ENCODE results near the gene CTNNA2.
"Not testable (repeated sequence)": the region's sequence is repeated elsewhere in the genome, so short reads cannot be mapped to it uniquely, and the experiment has no call there.

Gene CTNNA2

GRCh38 chr2:80153768-80154167 is 640.9 kb downstream of the CTNNA2 start:
- DNase-seq: no peak

GRCh38 chr2:80154231-80154915 is 641.5 kb downstream of the CTNNA2 start:
- no peak for DNase-seq

- no peak for DNase-seq
Observed at GRCh38 chr2:80164375-80164774, 651.5 kb downstream of the CTNNA2 start.

GRCh38 chr2:80166483-80167171 is 653.8 kb downstream of the CTNNA2 start:
- no peak for DNase-seq

GRCh38 chr2:80167284-80167808 is 654.5 kb downstream of the CTNNA2 start:
- no peak for DNase-seq

- DNase-seq: no peak
Observed at GRCh38 chr2:80168037-80168436, 655.2 kb downstream of the CTNNA2 start.

GRCh38 chr2:80168801-80169200 is 656.0 kb downstream of the CTNNA2 start:
- no peak for DNase-seq

GRCh38 chr2:80169811-80170594 is 657.2 kb downstream of the CTNNA2 start:
- no peak for DNase-seq

- no peak for DNase-seq
Observed at GRCh38 chr2:80185091-80185490, 672.2 kb downstream of the CTNNA2 start.

GRCh38 chr2:80186262-80186661 is 673.4 kb downstream of the CTNNA2 start:
- DNase-seq: no peak

GRCh38 chr2:80187156-80187555 is 674.3 kb downstream of the CTNNA2 start:
- DNase-seq: no peak

- no peak for DNase-seq
Observed at GRCh38 chr2:80190166-80190565, 677.3 kb downstream of the CTNNA2 start.

GRCh38 chr2:80193566-80193965 is 680.7 kb downstream of the CTNNA2 start:
- DNase-seq: no peak

GRCh38 chr2:80195034-80195433 is 682.2 kb downstream of the CTNNA2 start:
- no peak for DNase-seq

GRCh38 chr2:80198042-80198441 is 685.2 kb downstream of the CTNNA2 start:
- DNase-seq: no peak

GRCh38 chr2:80199504-80199903 is 686.7 kb downstream of the CTNNA2 start:
- DNase-seq: no peak

- not testable (repeated sequence) for DNase-seq
Observed at GRCh38 chr2:80203929-80204328, 691.1 kb downstream of the CTNNA2 start.

GRCh38 chr2:80205498-80205897 is 692.6 kb downstream of the CTNNA2 start:
- no peak for DNase-seq

GRCh38 chr2:80209458-80209857 is 696.6 kb downstream of the CTNNA2 start:
- no peak for DNase-seq

GRCh38 chr2:80217446-80217845 is 704.6 kb downstream of the CTNNA2 start:
- no peak for DNase-seq

GRCh38 chr2:80222644-80223043 is 709.8 kb downstream of the CTNNA2 start:
- no peak for DNase-seq

- no peak for DNase-seq
Observed at GRCh38 chr2:80231421-80231820, 718.6 kb downstream of the CTNNA2 start.

- no peak for DNase-seq
Observed at GRCh38 chr2:80233333-80233732, 720.5 kb downstream of the CTNNA2 start.
